ENCODE results near the gene CCDC116. TPM values are rescaled to one million over a fixed set of nuclear protein-coding genes. Genes with fewer than 3 reads are reported as not detected.

The CCDC116 gene
- total and polyA plus RNA-seq, 10 of the 15 experiments (the other 5 are each of a cell fraction or from before 2014, with no cell fraction given) = 0.04 to 0.18 (median 0.04) TPM; not detected in 6

DNA sequence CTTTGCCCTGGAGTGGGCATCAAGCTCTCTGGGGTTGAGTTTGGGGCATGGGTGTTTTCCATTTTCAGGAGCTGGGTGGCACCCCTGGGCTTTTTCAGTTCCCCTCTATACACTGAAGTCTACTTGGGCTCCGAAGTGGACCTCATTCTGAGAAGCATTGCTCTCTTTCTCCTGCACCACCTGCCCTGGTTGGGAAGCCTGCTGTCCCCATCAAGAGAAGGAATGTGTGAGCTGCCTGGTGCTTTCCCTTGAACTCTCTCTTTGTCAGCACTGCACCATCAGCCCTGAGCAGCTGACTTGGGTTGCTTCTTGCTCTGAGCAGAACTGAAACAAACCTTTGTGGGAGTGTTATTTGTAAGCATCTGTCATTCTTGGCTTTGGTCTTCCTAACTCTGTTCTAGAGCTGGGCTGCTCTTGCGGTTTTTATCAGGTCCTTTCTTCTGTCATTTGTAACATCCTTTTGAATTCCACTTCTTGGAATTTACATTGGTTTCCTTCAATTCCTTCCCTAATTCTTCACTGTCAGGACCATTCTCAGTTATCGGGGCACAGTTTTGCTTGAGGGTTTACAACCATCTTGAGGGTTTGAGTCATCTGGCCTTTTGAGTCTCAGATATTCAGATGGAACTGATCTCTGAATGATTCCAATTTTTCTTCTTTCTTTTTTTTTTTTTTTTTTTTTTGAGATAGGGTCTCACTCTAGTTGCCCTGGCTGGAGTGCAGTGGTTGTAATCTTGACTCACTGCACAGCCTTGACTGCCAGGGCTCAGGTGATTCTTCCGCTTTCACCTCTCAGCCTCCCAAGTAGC is 44.6 kb upstream of the CCDC116 start (continued):
- TF ChIP-seq SUPT20H (IDR thresholded peaks at IDR 0.05; ENCODE audit: borderline replicate concordance, control insufficient read depth, low read depth, low read length) = no peak
- TF ChIP-seq, protein P1, sequence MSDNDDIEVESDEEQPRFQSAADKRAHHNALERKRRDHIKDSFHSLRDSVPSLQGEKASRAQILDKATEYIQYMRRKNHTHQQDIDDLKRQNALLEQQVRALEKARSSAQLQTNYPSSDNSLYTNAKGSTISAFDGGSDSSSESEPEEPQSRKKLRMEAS (IDR thresholded peaks at IDR 0.05; ENCODE audit: low read depth, low read length) = no peak
- TF ChIP-seq BHLHE40 (IDR thresholded peaks at IDR 0.05; ENCODE audit: borderline replicate concordance in 1 of 2, low read depth in 2 of 2, low read length in 1 of 2) = peak; percentile 49 to 59; a peak in 2 of 4 replicates
- TF ChIP-seq, protein P2, sequence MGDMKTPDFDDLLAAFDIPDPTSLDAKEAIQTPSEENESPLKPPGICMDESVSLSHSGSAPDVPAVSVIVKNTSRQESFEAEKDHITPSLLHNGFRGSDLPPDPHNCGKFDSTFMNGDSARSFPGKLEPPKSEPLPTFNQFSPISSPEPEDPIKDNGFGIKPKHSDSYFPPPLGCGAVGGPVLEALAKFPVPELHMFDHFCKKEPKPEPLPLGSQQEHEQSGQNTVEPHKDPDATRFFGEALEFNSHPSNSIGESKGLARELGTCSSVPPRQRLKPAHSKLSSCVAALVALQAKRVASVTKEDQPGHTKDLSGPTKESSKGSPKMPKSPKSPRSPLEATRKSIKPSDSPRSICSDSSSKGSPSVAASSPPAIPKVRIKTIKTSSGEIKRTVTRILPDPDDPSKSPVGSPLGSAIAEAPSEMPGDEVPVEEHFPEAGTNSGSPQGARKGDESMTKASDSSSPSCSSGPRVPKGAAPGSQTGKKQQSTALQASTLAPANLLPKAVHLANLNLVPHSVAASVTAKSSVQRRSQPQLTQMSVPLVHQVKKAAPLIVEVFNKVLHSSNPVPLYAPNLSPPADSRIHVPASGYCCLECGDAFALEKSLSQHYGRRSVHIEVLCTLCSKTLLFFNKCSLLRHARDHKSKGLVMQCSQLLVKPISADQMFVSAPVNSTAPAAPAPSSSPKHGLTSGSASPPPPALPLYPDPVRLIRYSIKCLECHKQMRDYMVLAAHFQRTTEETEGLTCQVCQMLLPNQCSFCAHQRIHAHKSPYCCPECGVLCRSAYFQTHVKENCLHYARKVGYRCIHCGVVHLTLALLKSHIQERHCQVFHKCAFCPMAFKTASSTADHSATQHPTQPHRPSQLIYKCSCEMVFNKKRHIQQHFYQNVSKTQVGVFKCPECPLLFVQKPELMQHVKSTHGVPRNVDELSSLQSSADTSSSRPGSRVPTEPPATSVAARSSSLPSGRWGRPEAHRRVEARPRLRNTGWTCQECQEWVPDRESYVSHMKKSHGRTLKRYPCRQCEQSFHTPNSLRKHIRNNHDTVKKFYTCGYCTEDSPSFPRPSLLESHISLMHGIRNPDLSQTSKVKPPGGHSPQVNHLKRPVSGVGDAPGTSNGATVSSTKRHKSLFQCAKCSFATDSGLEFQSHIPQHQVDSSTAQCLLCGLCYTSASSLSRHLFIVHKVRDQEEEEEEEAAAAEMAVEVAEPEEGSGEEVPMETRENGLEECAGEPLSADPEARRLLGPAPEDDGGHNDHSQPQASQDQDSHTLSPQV (IDR thresholded peaks at IDR 0.05) = no peak
- peak; percentile 75 for TF ChIP-seq RAD51 (IDR thresholded peaks at IDR 0.05)
- peak; percentile 67 for TF ChIP-seq MTA2 (IDR thresholded peaks at IDR 0.05; ENCODE audit: low read depth)
- TF ChIP-seq SMAD1 (IDR thresholded peaks at IDR 0.05; ENCODE audit: low read depth, partially characterized antibody) = no peak
- TF ChIP-seq POU2F2 (IDR thresholded peaks at IDR 0.05; ENCODE audit: borderline replicate concordance, low read depth, low read length) = no peak
- TF ChIP-seq, protein P3, sequence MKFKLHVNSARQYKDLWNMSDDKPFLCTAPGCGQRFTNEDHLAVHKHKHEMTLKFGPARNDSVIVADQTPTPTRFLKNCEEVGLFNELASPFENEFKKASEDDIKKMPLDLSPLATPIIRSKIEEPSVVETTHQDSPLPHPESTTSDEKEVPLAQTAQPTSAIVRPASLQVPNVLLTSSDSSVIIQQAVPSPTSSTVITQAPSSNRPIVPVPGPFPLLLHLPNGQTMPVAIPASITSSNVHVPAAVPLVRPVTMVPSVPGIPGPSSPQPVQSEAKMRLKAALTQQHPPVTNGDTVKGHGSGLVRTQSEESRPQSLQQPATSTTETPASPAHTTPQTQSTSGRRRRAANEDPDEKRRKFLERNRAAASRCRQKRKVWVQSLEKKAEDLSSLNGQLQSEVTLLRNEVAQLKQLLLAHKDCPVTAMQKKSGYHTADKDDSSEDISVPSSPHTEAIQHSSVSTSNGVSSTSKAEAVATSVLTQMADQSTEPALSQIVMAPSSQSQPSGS (IDR thresholded peaks at IDR 0.05; ENCODE audit: low read length) = 0 out of 2 replicates have a peak, but pooled peaks have one; percentile 34
- peak; percentile 42; the same call in 1 of the 2 replicates for TF ChIP-seq PAX5 (IDR thresholded peaks at IDR 0.05; ENCODE audit: borderline replicate concordance, low read depth, low read length)
- TF ChIP-seq, protein P4, sequence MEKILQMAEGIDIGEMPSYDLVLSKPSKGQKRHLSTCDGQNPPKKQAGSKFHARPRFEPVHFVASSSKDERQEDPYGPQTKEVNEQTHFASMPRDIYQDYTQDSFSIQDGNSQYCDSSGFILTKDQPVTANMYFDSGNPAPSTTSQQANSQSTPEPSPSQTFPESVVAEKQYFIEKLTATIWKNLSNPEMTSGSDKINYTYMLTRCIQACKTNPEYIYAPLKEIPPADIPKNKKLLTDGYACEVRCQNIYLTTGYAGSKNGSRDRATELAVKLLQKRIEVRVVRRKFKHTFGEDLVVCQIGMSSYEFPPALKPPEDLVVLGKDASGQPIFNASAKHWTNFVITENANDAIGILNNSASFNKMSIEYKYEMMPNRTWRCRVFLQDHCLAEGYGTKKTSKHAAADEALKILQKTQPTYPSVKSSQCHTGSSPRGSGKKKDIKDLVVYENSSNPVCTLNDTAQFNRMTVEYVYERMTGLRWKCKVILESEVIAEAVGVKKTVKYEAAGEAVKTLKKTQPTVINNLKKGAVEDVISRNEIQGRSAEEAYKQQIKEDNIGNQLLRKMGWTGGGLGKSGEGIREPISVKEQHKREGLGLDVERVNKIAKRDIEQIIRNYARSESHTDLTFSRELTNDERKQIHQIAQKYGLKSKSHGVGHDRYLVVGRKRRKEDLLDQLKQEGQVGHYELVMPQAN (conservative IDR thresholded peaks at IDR 0.05) = no peak
- TF ChIP-seq ZNF384 (IDR thresholded peaks at IDR 0.05; ENCODE audit: borderline replicate concordance, low read depth, low read length) = 0 out of 2 replicates have a peak, but pooled peaks have one; percentile 10
- TF ChIP-seq, protein P5, sequence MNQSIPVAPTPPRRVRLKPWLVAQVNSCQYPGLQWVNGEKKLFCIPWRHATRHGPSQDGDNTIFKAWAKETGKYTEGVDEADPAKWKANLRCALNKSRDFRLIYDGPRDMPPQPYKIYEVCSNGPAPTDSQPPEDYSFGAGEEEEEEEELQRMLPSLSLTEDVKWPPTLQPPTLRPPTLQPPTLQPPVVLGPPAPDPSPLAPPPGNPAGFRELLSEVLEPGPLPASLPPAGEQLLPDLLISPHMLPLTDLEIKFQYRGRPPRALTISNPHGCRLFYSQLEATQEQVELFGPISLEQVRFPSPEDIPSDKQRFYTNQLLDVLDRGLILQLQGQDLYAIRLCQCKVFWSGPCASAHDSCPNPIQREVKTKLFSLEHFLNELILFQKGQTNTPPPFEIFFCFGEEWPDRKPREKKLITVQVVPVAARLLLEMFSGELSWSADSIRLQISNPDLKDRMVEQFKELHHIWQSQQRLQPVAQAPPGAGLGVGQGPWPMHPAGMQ (IDR thresholded peaks at IDR 0.05; ENCODE audit: borderline replicate concordance) = no peak
- TF ChIP-seq BCL11A (IDR thresholded peaks at IDR 0.05; ENCODE audit: low read depth, low read length) = peak; percentile 77
- TF ChIP-seq, protein P6, sequence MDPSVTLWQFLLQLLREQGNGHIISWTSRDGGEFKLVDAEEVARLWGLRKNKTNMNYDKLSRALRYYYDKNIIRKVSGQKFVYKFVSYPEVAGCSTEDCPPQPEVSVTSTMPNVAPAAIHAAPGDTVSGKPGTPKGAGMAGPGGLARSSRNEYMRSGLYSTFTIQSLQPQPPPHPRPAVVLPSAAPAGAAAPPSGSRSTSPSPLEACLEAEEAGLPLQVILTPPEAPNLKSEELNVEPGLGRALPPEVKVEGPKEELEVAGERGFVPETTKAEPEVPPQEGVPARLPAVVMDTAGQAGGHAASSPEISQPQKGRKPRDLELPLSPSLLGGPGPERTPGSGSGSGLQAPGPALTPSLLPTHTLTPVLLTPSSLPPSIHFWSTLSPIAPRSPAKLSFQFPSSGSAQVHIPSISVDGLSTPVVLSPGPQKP (IDR thresholded peaks at IDR 0.05; ENCODE audit: low read depth, low read length) = no peak
- no peak for TF ChIP-seq ZNF622 (IDR thresholded peaks at IDR 0.05)
